H54 (cell line): ENCODE results near the gene NOTCH4.

Experiments
- DNase-seq: peaks from one replicate; pipeline ENCODE4 v3.0.0; 2011; ENCODE audit warnings: low spot score, mixed read lengths; ENCODE audit not compliant: insufficient read length
- FAIRE-seq: peaks from 3 replicates; lab custom pipeline; 2011; peaks lifted over from hg19 to GRCh38; lab: Jason Lieb, UNC
- POLR2A ChIP-seq: IDR thresholded peaks from 2 replicates; pipeline ENCODE4 v1.6.1; 2011; ENCODE audit warnings: low read depth, mild to moderate bottlenecking, low read length

The NOTCH4 gene

DNA sequence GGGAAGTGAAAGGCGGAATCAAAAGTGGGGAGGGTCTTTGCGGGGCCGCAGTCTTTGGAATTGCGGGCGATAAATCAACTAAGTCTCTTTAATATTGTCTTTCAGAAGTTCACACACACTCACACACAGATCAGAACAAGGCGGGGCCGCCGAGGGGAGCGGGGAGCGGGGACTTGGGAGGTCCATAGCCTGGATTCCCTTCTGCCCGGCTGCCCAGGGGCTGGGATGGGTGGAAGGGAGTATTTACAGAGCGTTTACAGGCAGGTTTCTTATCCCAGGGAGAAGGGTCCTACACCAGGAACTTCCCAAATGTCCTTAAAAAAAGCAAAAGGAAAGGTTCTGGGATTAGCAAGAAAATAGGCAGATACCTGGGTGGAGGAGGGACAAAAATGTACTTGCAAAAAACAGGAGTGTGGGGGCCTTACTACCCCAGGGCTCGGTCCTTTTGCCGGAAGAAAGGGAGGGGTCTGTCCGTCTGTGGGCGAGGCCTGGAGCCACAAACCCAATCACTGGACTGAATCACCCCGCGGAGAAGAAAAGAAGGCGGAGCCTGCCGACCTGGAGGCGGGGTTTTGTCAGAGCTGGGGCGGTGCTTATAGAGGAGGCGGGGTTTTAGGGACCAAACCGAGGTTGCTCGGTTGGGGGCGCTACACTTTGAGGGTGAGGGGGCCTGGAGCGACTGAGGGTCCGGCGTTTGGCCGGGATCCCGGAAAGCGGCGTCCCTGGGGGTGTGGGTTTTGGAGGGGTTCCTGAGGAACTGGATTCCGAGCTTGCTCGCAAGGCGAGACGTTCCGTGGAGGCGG is 75.4 kb downstream of the NOTCH4 start:
- FAIRE-seq, result no peak
- no peak for DNase-seq
- no peak for TF ChIP-seq POLR2A

DNA sequence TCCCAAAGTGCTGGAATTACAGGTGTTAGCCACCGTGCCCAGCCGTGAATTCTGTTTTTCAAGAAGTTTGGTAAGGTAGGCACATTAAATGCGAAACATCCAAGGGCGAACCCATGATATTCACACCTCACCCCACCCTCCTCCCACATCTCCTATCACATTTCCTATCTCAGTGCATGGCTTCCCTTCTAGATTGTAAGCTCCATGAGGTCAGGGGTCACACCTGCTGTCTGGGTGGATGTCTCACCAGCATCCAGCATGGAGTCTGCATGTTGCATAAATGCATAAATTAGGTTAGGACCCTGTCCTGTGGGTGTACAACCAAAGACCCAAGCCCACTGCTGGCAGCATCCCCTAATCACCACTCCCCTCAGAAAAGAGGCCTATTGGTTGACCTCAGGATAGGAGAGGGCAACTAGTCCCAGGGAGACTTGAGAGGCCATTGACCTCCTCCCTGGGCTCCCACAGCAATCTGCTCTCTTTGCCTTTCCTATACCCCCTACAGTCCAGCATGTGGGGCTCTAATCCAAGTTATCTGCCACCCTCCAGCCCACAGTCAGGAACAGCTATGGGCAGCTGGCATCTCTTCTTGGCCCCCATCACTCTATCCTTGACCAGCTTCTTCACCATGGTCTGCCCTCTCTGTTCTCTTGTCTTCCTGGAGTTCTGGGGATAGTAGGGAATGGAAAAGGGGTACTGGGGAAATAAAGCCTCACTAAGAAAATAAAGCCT is 76.3 kb downstream of the NOTCH4 start:
- FAIRE-seq (no peak), DNase-seq (no peak)
- no peak for TF ChIP-seq POLR2A

DNA sequence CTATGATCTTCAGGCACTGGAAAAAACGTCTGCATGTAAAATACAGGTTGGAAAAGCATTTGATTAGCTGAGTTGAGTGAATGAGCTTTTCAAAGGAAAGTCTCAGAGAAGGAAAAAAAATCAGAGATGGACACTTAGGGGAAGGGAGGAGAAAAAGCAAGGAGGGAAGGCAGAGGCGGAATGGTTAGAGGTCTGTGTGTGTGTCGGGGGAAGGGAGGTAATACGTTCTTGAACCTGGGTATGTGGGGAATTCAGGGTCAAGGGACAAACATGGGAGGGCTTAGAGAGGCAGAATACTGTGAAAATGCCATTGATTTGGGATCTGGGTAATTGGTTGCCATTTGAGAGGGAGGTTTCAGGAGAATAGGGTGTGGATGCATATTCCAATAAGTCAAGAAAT is 77.2 kb downstream of the NOTCH4 start:
- TF ChIP-seq POLR2A, result no peak
- DNase-seq (no peak), FAIRE-seq (no peak)

DNA sequence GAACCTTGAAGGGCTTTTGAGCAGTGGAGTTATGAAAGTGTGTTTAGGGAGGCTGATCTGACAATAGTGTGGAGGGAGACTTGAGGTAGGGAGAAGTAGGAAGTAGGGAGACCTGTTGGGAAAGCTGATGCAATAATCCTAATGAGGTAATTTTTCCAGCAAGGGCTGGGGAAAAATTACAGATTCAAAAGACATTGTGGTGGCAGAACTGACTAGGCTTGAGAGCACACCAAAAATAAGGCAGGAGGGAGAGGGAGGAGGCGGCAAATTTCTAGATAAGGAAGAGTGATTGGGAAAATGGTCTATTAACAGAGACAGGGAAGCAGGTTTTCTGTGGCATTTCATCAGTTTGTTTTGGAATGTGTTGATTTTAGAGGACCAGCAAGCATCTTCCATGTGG is 77.6 kb downstream of the NOTCH4 start:
- no peak for TF ChIP-seq POLR2A
- DNase-seq, result no peak
- FAIRE-seq, result no peak
